GM12872 (cell line): Measurements from ENCODE around the gene MEIS2.

Source experiments
- CTCF ChIP-seq: IDR thresholded peaks from 3 replicates; pipeline ENCODE4 v1.5.1; 2011; ENCODE audit warnings: low read depth, mild to moderate bottlenecking, low read length, moderate library complexity; ENCODE audit not compliant: insufficient read depth

The MEIS2 gene

DNA sequence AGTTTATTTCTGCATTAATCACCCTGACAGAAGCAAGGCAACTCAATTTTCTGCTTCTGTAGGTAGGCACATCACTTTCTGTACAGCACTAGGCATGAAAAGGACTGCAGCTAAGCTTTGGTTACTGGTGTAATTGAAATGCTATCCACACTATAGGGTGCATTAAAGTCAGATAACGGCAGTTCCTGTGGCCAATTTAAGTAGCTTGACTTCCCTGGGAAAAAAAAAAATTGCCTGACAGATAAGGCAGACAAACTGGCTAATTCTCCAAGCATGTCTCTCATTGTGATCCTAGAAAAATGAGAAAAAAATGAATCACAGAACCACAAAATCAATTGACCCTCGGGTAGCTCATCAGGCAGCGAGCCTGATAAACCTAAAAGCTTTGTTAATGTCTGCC is 151.4 kb downstream of the MEIS2 start:
- no peak for TF ChIP-seq CTCF

GRCh38 chr15:36947035-36947719 is 153.2 kb downstream of the MEIS2 start:
- TF ChIP-seq CTCF: no peak

GRCh38 chr15:36944442-36944841 is 155.9 kb downstream of the MEIS2 start:
- TF ChIP-seq CTCF: no peak

DNA sequence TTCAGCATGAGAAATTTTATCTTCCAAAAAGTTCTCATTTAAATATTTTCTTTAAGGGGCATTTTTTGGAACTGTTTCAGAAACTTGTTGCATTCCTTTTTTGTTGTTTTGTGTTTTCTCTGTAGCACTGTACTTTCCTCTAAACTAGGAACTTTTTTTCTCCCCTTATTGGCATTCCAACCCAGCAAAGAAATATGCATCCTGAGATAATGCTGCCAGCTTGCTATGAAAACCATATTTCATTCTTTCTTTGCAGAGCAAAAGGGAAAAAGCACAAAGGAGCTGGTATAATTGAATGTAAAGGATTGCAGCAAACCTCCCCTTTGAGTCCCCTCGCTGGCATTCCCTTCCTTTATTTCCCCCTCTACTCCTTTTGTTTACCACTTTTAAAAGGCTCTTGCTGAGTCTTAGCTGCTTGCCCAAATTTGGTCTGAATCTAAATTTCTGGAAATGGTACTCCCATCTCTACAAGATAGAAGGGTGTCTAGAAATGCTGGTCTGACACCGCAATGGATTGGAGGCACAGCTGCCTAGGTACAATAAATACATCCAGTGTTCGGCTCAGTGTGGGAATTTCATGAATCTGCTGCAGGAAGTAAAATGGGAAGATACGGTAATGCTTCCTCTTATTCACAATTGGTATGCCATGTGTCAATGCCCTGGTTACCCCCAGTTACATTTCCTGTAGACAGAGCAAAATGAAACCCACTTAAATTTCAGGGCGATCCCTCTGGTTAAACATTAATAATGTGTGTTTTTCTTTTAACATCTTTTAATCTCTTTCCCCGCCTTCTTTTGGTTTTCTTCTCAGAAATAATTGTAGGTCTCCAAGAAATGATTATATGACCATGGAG is 156.6 kb downstream of the MEIS2 start:
- TF ChIP-seq CTCF: no peak

GRCh38 chr15:36942248-36942827 is 158.0 kb downstream of the MEIS2 start:
- TF ChIP-seq CTCF: no peak

DNA sequence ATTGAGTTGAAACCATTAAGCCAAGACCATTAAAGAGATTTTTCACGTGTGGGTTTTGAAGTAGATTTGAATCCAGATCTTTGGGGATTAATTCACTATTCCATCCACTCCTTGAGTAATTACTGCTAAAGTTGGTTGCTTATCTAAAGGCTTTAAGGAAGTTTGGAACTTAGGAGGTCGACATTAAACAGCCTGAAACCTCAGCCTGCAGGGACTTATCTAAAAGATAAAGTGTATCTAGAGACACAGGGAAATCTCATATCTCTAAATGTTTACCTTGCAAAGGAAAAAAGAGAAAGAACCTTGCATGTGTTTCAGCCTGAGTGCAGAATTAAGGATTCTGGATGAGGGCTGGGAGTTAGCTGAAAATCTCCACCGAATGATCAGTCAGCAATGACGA is 158.6 kb downstream of the MEIS2 start:
- TF ChIP-seq CTCF: no peak

GRCh38 chr15:36940636-36941260 is 159.6 kb downstream of the MEIS2 start:
- TF ChIP-seq CTCF: no peak
